Erythroblast (primary cell): ENCODE data around the gene TTC32.
A peak's percentile ranks its signal among the peaks of the same experiment; 100 is the strongest.

Experiments used
- GATA1 ChIP-seq: IDR thresholded peaks from 2 replicates; pipeline ENCODE4 v1.6.1; 2011; ENCODE audit warnings: low read depth, mild to moderate bottlenecking, control low read depth, low read length, moderate library complexity
- POLR2A ChIP-seq: IDR thresholded peaks from 2 replicates; pipeline ENCODE4 v1.6.1; 2011; ENCODE audit warnings: mild to moderate bottlenecking, low read length

GRCh38 chr2:19901442-19902215 is at the start of gene TTC32:
- TF ChIP-seq POLR2A = peak; percentile 99
- peak; percentile 44 for TF ChIP-seq GATA1
